Retina (tissue), 1 donor: Measurements from ENCODE around the gene APOC4.
"Not testable (repeated sequence)": the region's sequence is repeated elsewhere in the genome, so short reads cannot be mapped to it uniquely, and the experiment has no call there.

Experiments used
- DNase-seq: peaks from one replicate; pipeline ENCODE4 v3.0.0-alpha.2; 2016

The APOC4 gene

GRCh38 chr19:44942067-44942571, at the start of gene APOC4:
Gene APOC4, plus strand, starts transcription at chr19:44942237. Its CDS starts 41 bp downstream, at chr19:44942278.
- no peak for DNase-seq

GRCh38 chr19:44892932-44893331, 49.1 kb upstream of the APOC4 start:
- DNase-seq: no peak

GRCh38 chr19:44893332-44894051, 48.5 kb upstream of the APOC4 start:
- DNase-seq: no peak

- no peak for DNase-seq
Observed at GRCh38 chr19:44894052-44894400, 48.0 kb upstream of the APOC4 start.

GRCh38 chr19:44894946-44895345, 47.1 kb upstream of the APOC4 start:
- no peak for DNase-seq

GRCh38 chr19:44897835-44898234, 44.2 kb upstream of the APOC4 start:
- no peak for DNase-seq

- DNase-seq: no peak
Observed at GRCh38 chr19:44900328-44901244, 41.5 kb upstream of the APOC4 start.

- no peak for DNase-seq
Observed at GRCh38 chr19:44903216-44903601, 38.8 kb upstream of the APOC4 start.

GRCh38 chr19:44903602-44904425, 38.2 kb upstream of the APOC4 start:
- peak; percentile 91 for DNase-seq

- no peak for DNase-seq
Observed at GRCh38 chr19:44904426-44904994, 37.5 kb upstream of the APOC4 start.

GRCh38 chr19:44905437-44906160, 36.4 kb upstream of the APOC4 start, which contains the start of gene APOE:
Gene APOE, plus strand, starts transcription at chr19:44905796. Its CDS starts 829 bp downstream, at chr19:44906625.
- DNase-seq: no peak

GRCh38 chr19:44907613-44908012, 34.4 kb upstream of the APOC4 start:
- DNase-seq: no peak

GRCh38 chr19:44908074-44908835, 33.8 kb upstream of the APOC4 start:
- no peak for DNase-seq

- DNase-seq: no peak
Observed at GRCh38 chr19:44908836-44909261, 33.2 kb upstream of the APOC4 start.

GRCh38 chr19:44909775-44910174, 32.3 kb upstream of the APOC4 start:
- no peak for DNase-seq

GRCh38 chr19:44911896-44912295, 30.1 kb upstream of the APOC4 start:
- not testable (repeated sequence) for DNase-seq

GRCh38 chr19:44912854-44913253, 29.2 kb upstream of the APOC4 start:
- DNase-seq: no peak

- not testable (repeated sequence) for DNase-seq
Observed at GRCh38 chr19:44913512-44914432, 28.3 kb upstream of the APOC4 start.

- DNase-seq: peak; percentile 99
Observed at GRCh38 chr19:44914433-44915206, 27.4 kb upstream of the APOC4 start, which contains the start of gene APOC1. Gene APOC1, plus strand, starts transcription at chr19:44914608. Its CDS starts 284 bp downstream, at chr19:44914892.
